ENCODE measurements around the gene RSBN1L. TPM values are rescaled to one million over a fixed set of nuclear protein-coding genes. Genes with fewer than 3 reads are reported as not detected.

The RSBN1L gene
- total RNA-seq, 1 experiment from 2014 or later: 15.5 TPM

DNA sequence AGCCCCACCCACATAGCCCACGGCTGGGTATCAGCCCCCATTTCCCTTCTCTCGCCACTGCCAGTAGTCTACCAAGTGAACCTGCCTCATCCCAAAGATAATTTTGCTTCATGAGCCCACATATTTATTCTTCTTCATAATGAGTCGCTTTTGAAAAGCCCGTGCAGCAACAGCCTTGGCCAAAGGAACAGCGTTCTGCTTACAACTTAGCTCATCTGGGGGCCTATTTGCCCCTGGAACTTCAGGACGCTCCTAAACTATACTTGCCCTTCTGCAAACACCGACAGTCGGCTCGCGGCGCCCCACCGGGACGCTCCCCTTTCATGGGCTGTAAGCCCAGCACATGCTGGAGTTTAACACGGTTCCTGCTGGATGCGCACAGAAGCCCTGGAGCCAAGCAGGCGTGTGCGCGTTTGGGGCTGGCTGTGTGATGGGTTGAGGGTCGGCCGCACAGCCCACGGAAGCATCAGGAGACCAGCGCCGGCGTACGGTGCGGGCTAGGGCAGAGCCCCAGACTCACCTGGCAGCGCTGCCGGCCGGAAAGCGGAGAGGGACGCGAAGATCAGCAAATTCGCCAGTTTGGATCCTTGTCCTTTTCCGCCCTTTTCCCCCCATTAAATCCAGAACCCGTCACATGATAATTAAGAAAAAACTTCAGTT is 101.6 kb downstream of the RSBN1L start:
- ATAC-seq: peak; percentile 41
- Histone ChIP-seq H3K9me2 (ENCODE audit: insufficient read depth) (no peaks in the 10 kb centered on the region), H3K27ac (ENCODE audit: low read depth, low read length) (peak overlapping the region; percentile 75), H3K79me2 (ENCODE audit: insufficient read depth, low read length) (peaks cover 68% of the 10 kb centered on the region), H3K27me3 (ENCODE audit: insufficient read depth, low read length) (no peaks in the 10 kb centered on the region), H3K36me3 (ENCODE audit: control insufficient read depth in 1 of 2, insufficient read depth in 2 of 2, low read length in 2 of 2) (0 out of 4 replicates have a peak, but pooled peaks cover 0 to 4% of the 10 kb centered on the region in 2 experiments), H2AFZ (ENCODE audit: low read depth, low read length, poor library complexity, severe bottlenecking) (no peak overlapping the region), H3K9ac (ENCODE audit: low read length) (peak overlapping the region; percentile 79), H4K20me1 (ENCODE audit: insufficient read depth) (no peaks in the 10 kb centered on the region), H3K4me3 (replicated peaks in 1 of 2; ENCODE audit: low read depth in 1 of 2, low read length in 2 of 2) (peak overlapping the region; percentile 88 to 95), H3K4me2 (ENCODE audit: low read length) (peak overlapping the region; percentile 82), H3K4me1 (ENCODE audit: control insufficient read depth in 1 of 2, insufficient read depth in 2 of 2, low read length in 2 of 2) (peaks cover 3 to 17% of the 10 kb centered on the region in 2 experiments; a peak in 3 of 4 replicates), H3K9me3 (ENCODE audit: control insufficient read depth in 1 of 2, insufficient read depth in 1 of 2, low read depth in 1 of 2, low read length in 2 of 2) (no peaks in the 10 kb centered on the region)
- ChIA-PET RAD21 (ENCODE audit: low non-redundant PET in 1 of 2, low total read pairs in 2 of 2, uncharacterized antibody in 2 of 2, unreplicated experiment in 2 of 2) (no interaction called here), CTCF (interaction anchor here (1.7 kb wide), 1 partner anchor 146 kb away, joined by 4 read pairs; no protein-coding TSS in a partner anchor), POLR2A (interaction anchor here (0.8 kb wide), 1 partner anchor 36 kb away, joined by 3 read pairs; no protein-coding TSS in a partner anchor)
- DNase-seq (ENCODE audit: low read depth, low spot score): no peak
- TF ChIP-seq SIN3A (IDR thresholded peaks at IDR 0.05; ENCODE audit: low read depth) (peak; percentile 52; the same call in 1 of the 2 replicates), ZFX (IDR thresholded peaks at IDR 0.05) (peak; percentile 38; the same call in 1 of the 2 replicates)
- TF ChIP-seq, protein P1, sequence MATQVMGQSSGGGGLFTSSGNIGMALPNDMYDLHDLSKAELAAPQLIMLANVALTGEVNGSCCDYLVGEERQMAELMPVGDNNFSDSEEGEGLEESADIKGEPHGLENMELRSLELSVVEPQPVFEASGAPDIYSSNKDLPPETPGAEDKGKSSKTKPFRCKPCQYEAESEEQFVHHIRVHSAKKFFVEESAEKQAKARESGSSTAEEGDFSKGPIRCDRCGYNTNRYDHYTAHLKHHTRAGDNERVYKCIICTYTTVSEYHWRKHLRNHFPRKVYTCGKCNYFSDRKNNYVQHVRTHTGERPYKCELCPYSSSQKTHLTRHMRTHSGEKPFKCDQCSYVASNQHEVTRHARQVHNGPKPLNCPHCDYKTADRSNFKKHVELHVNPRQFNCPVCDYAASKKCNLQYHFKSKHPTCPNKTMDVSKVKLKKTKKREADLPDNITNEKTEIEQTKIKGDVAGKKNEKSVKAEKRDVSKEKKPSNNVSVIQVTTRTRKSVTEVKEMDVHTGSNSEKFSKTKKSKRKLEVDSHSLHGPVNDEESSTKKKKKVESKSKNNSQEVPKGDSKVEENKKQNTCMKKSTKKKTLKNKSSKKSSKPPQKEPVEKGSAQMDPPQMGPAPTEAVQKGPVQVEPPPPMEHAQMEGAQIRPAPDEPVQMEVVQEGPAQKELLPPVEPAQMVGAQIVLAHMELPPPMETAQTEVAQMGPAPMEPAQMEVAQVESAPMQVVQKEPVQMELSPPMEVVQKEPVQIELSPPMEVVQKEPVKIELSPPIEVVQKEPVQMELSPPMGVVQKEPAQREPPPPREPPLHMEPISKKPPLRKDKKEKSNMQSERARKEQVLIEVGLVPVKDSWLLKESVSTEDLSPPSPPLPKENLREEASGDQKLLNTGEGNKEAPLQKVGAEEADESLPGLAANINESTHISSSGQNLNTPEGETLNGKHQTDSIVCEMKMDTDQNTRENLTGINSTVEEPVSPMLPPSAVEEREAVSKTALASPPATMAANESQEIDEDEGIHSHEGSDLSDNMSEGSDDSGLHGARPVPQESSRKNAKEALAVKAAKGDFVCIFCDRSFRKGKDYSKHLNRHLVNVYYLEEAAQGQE (IDR thresholded peaks at IDR 0.05; ENCODE audit: low read depth): no peak
- BruUV-seq (replicated peaks): TSS peak; percentile 83
- intact Hi-C loops (cut with micrococcal nuclease): no loop called here

All from HCT116 (cell line).